ENCODE measurements around the gene ADAMTS14. TPM values are rescaled to one million over a fixed set of nuclear protein-coding genes. Genes with fewer than 3 reads are reported as not detected.
A peak's percentile ranks its signal among the peaks of the same experiment; 100 is the strongest.

ADAMTS14 gene
- total RNA-seq, 1 experiment from 2014 or later, result not detected

- ChIA-PET POLR2A (no interaction called here), CTCF (interaction anchor here (1.4 kb wide), 1 partner anchor 16 kb away, joined by 4 read pairs; no protein-coding TSS in a partner anchor)
- peaks cover 16% of the 10 kb centered on the region for H3K4me1 ChIP-seq
- no peak overlapping the region for H3K4me3 Mint-ChIP-seq (ENCODE audit: unreplicated experiment)
- peak in 1 of 2 experiments; percentile 38 for DNase-seq
- intact Hi-C loops (cut with micrococcal nuclease; ENCODE audit: unreplicated experiment), result no loop called here
- BruUV-seq (replicated peaks), result no TSS peak
- H3K36me3 ChIP-seq (ENCODE audit: control insufficient read depth, insufficient read depth, low read length), result no peaks in the 10 kb centered on the region
- no peak overlapping the region for H3K27ac Mint-ChIP-seq (ENCODE audit: unreplicated experiment)
- no peak for TF ChIP-seq CTCF (IDR thresholded peaks at IDR 0.05; ENCODE audit: insufficient read depth in 1 of 2, low read depth in 1 of 2, low read length in 1 of 2, severe bottlenecking in 1 of 2, unreplicated experiment in 1 of 2)
- H3K9me3 Mint-ChIP-seq (ENCODE audit: unreplicated experiment), result no peaks in the 10 kb centered on the region
- no peaks in the 10 kb centered on the region for H3K9me3 ChIP-seq
- no peaks in the 10 kb centered on the region for H3K36me3 Mint-ChIP-seq (ENCODE audit: insufficient read depth, unreplicated experiment)
- H3K4me3 ChIP-seq (ENCODE audit: low read depth, low read length), result no peak overlapping the region
- H3K27me3 Mint-ChIP-seq (ENCODE audit: insufficient read depth, unreplicated experiment), result no peaks in the 10 kb centered on the region
- H3K4me1 Mint-ChIP-seq (ENCODE audit: low read depth, unreplicated experiment), result no peaks in the 10 kb centered on the region
- H3K27me3 ChIP-seq (replicated peaks; ENCODE audit: control insufficient read depth, insufficient read depth, low read length), result no peaks in the 10 kb centered on the region
These were observed 102.7 kb downstream of the ADAMTS14 start for GRCh38 chr10:70774810-70775678.

GRCh38 chr10:70775679-70776454 is 103.6 kb downstream of the ADAMTS14 start:
- no TSS peak for BruUV-seq (replicated peaks)
- no peaks in the 10 kb centered on the region for H3K27me3 Mint-ChIP-seq (ENCODE audit: insufficient read depth, unreplicated experiment)
- ChIA-PET CTCF (interaction anchor here (1.4 kb wide), 1 partner anchor 17 kb away, joined by 4 read pairs; no protein-coding TSS in a partner anchor), POLR2A (no interaction called here)
- intact Hi-C loops (cut with micrococcal nuclease; ENCODE audit: unreplicated experiment), result no loop called here
- Histone ChIP-seq H3K27me3 (replicated peaks; ENCODE audit: control insufficient read depth, insufficient read depth, low read length) (no peaks in the 10 kb centered on the region), H3K9me3 (no peaks in the 10 kb centered on the region), H3K4me1 (peaks cover 16% of the 10 kb centered on the region), H3K36me3 (ENCODE audit: control insufficient read depth, insufficient read depth, low read length) (no peaks in the 10 kb centered on the region), H3K4me3 (ENCODE audit: low read depth, low read length) (no peak overlapping the region)
- H3K36me3 Mint-ChIP-seq (ENCODE audit: insufficient read depth, unreplicated experiment), result no peaks in the 10 kb centered on the region
- H3K4me3 Mint-ChIP-seq (ENCODE audit: unreplicated experiment), result no peak overlapping the region
- no peaks in the 10 kb centered on the region for H3K4me1 Mint-ChIP-seq (ENCODE audit: low read depth, unreplicated experiment)
- TF ChIP-seq CTCF (IDR thresholded peaks at IDR 0.05; ENCODE audit: insufficient read depth in 1 of 2, low read depth in 1 of 2, low read length in 1 of 2, severe bottlenecking in 1 of 2, unreplicated experiment in 1 of 2), result no peak
- DNase-seq, result no peak
- H3K9me3 Mint-ChIP-seq (ENCODE audit: unreplicated experiment), result no peaks in the 10 kb centered on the region
- H3K27ac Mint-ChIP-seq (ENCODE audit: unreplicated experiment), result no peak overlapping the region

- BruUV-seq (replicated peaks), result no TSS peak
- H3K27me3 Mint-ChIP-seq (ENCODE audit: insufficient read depth, unreplicated experiment), result no peaks in the 10 kb centered on the region
- no peaks in the 10 kb centered on the region for H3K9me3 ChIP-seq
- intact Hi-C loops (cut with micrococcal nuclease; ENCODE audit: unreplicated experiment), result no loop called here
- ChIA-PET CTCF (interaction anchor here (2.3 kb wide), 1 partner anchor 15 kb away, joined by 10 read pairs; no protein-coding TSS in a partner anchor), POLR2A (no interaction called here)
- no peaks in the 10 kb centered on the region for H3K9me3 Mint-ChIP-seq (ENCODE audit: unreplicated experiment)
- TF ChIP-seq CTCF (IDR thresholded peaks at IDR 0.05; ENCODE audit: insufficient read depth in 1 of 2, low read depth in 1 of 2, low read length in 1 of 2, severe bottlenecking in 1 of 2, unreplicated experiment in 1 of 2), result no peak
- no peaks in the 10 kb centered on the region for H3K36me3 Mint-ChIP-seq (ENCODE audit: insufficient read depth, unreplicated experiment)
- H3K27ac Mint-ChIP-seq (ENCODE audit: unreplicated experiment), result no peak overlapping the region
- H3K4me3 ChIP-seq (ENCODE audit: low read depth, low read length), result no peak overlapping the region
- H3K4me1 ChIP-seq, result peaks cover 16% of the 10 kb centered on the region
- no peak overlapping the region for H3K4me3 Mint-ChIP-seq (ENCODE audit: unreplicated experiment)
- no peaks in the 10 kb centered on the region for H3K36me3 ChIP-seq (ENCODE audit: control insufficient read depth, insufficient read depth, low read length)
- H3K27me3 ChIP-seq (replicated peaks; ENCODE audit: control insufficient read depth, insufficient read depth, low read length), result no peaks in the 10 kb centered on the region
- peak in 1 of 2 experiments; percentile 36 for DNase-seq
- no peaks in the 10 kb centered on the region for H3K4me1 Mint-ChIP-seq (ENCODE audit: low read depth, unreplicated experiment)
These were observed 104.2 kb downstream of the ADAMTS14 start for GRCh38 chr10:70776455-70777005.

Data from Caco-2 (cell line).